ENCODE data around the gene SPEG.

GRCh38 chr2:219532378-219532649, 97.7 kb downstream of the SPEG start:
- TF ChIP-seq, protein P1, sequence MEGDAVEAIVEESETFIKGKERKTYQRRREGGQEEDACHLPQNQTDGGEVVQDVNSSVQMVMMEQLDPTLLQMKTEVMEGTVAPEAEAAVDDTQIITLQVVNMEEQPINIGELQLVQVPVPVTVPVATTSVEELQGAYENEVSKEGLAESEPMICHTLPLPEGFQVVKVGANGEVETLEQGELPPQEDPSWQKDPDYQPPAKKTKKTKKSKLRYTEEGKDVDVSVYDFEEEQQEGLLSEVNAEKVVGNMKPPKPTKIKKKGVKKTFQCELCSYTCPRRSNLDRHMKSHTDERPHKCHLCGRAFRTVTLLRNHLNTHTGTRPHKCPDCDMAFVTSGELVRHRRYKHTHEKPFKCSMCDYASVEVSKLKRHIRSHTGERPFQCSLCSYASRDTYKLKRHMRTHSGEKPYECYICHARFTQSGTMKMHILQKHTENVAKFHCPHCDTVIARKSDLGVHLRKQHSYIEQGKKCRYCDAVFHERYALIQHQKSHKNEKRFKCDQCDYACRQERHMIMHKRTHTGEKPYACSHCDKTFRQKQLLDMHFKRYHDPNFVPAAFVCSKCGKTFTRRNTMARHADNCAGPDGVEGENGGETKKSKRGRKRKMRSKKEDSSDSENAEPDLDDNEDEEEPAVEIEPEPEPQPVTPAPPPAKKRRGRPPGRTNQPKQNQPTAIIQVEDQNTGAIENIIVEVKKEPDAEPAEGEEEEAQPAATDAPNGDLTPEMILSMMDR (IDR thresholded peaks at IDR 0.05), result no peak
- TF ChIP-seq POLR2A (IDR thresholded peaks at IDR 0.05) (no peak), POLR2AphosphoS5 (IDR thresholded peaks at IDR 0.05) (no peak)

Data from sigmoid colon (tissue), 4 donors.